BLaER1 (cell line): ENCODE data around the gene TSGA10IP.

Experiments
- H3K27ac ChIP-seq: shearing (Covaris generic); formaldehyde crosslinking; 2 replicates; pipeline ENCODE4 v1.8.1; 2022
- H3K27me3 ChIP-seq: shearing (Covaris generic); formaldehyde crosslinking; 2 replicates; pipeline ENCODE4 v1.8.1; 2022
- H3K36me3 ChIP-seq: shearing (Covaris generic); formaldehyde crosslinking; 2 replicates; pipeline ENCODE4 v1.8.1; 2022
- H3K4me1 ChIP-seq: shearing (Covaris generic); formaldehyde crosslinking; 2 replicates; pipeline ENCODE4 v1.8.1; 2022
- H3K4me2 ChIP-seq: shearing (Covaris generic); formaldehyde crosslinking; 2 replicates; pipeline ENCODE4 v1.8.1; 2022
- H3K4me3 ChIP-seq: shearing (Covaris generic); formaldehyde crosslinking; 2 replicates; pipeline ENCODE4 v1.8.1; 2022
- H3K9ac ChIP-seq: shearing (Covaris generic); formaldehyde crosslinking; 2 replicates; pipeline ENCODE4 v1.8.1; 2022
- H3K9me3 ChIP-seq: shearing (Covaris generic); formaldehyde crosslinking; 2 replicates; pipeline ENCODE4 v1.8.1; 2022
- H4K20me1 ChIP-seq: shearing (Covaris generic); formaldehyde crosslinking; 2 replicates; pipeline ENCODE4 v1.8.1; 2022
- Cebpa-rat ChIP-seq: shearing (Covaris generic); IDR thresholded peaks from 2 replicates; pipeline ENCODE4 v1.8.1; 2022

The TSGA10IP gene

DNA sequence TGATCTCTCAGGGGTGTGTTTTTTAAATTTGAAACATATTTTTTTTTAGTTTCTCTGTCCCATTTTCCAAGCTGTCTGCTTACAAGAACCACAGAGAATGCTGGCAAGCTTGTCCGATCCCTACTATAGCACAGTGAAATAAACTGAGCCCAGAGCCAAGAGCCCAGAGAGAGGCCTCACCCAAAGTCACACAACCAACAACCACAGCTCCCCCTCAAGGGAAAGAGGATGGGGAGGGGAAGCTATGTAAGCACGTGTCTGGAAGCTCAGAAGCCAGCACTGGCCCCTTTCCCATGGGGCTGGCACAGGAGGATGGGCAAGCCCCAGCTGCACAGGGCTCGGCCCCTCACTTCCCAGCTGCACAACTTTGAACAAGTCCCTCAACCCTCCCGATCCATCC is 13.0 kb downstream of the TSGA10IP start:
- Histone ChIP-seq H3K4me2 (peak overlapping the region; percentile 79), H3K27me3 (no peaks in the 10 kb centered on the region), H4K20me1 (peaks cover 13% of the 10 kb centered on the region), H3K9me3 (no peaks in the 10 kb centered on the region), H3K4me3 (no peak overlapping the region), H3K36me3 (0 out of 2 replicates have a peak, but pooled peaks cover 3% of the 10 kb centered on the region), H3K4me1 (peaks cover 59% of the 10 kb centered on the region), H3K27ac (peak overlapping the region; percentile 55), H3K9ac (no peak overlapping the region; the same call in 1 of the 2 replicates)
- TF ChIP-seq Cebpa-rat: no peak

DNA sequence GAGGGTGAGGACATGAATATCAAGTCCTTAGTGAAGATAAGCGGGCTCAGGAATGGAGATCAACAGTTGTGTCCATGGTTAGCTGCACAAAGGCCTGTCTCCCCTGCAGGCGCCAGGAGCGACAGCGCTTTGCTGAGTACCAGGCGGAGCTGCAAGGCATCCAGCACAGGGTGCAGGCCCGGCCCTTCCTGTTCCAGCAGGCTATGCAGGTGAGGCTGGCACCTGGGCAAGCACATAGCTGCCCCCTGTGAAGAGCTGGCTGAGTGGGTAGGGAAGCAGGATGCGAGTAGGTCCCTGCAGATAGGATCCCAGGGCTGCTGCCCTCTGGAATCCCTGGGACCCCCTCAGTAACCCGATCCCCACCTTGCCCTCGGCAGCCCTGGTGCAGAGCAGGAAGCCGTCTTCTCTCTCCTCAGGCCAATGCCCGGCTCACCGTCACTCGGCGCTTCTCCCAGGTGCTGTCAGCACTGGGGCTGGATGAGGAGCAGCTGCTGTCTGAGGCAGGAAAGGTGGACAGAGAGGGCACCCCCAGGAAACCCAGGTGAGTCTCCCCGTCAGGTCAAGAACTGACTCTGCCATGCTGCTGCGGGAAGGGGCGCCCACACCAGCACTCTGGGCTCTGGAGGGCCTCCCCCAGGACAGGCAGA is 13.6 kb downstream of the TSGA10IP start:
- no peaks in the 10 kb centered on the region for H3K9me3 ChIP-seq
- peak overlapping the region; percentile 79 for H3K4me2 ChIP-seq
- peaks cover 19% of the 10 kb centered on the region for H4K20me1 ChIP-seq
- TF ChIP-seq Cebpa-rat: no peak
- H3K4me3 ChIP-seq: no peak overlapping the region
- peaks cover 65% of the 10 kb centered on the region for H3K4me1 ChIP-seq
- H3K9ac ChIP-seq: no peak overlapping the region; the same call in 1 of the 2 replicates
- peak overlapping the region; percentile 55 for H3K27ac ChIP-seq
- peaks cover 9% of the 10 kb centered on the region for H3K36me3 ChIP-seq
- no peaks in the 10 kb centered on the region for H3K27me3 ChIP-seq

DNA sequence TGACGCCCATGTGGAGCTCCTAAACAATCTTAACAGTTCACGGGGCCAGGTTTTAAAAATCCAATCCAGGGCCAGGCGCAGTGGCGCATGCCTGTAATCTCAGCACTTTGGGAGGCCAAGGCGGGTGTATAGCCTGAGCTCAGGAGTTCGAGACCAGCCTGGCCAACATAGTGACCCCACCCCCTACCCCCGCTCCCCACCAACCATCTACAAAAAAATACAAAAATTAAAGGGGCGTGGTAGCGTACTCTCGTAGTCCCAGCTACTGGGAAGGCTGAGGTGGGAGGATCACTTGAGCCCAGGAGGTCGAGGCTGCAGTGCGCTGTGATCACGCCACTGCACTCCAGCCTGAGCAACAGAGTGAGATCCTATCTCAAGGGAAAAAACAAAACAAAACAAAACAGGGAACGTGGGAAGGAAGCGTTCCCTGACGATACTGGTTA is 15.6 kb downstream of the TSGA10IP start:
- Histone ChIP-seq H4K20me1 (peaks cover 31% of the 10 kb centered on the region), H3K4me1 (peaks cover 65% of the 10 kb centered on the region), H3K27ac (peak overlapping the region; percentile 98), H3K9ac (peak overlapping the region; percentile 98), H3K36me3 (peaks cover 28% of the 10 kb centered on the region), H3K4me3 (peak overlapping the region; percentile 99), H3K4me2 (peak overlapping the region; percentile 93), H3K9me3 (no peaks in the 10 kb centered on the region), H3K27me3 (no peaks in the 10 kb centered on the region)
- no peak for TF ChIP-seq Cebpa-rat

DNA sequence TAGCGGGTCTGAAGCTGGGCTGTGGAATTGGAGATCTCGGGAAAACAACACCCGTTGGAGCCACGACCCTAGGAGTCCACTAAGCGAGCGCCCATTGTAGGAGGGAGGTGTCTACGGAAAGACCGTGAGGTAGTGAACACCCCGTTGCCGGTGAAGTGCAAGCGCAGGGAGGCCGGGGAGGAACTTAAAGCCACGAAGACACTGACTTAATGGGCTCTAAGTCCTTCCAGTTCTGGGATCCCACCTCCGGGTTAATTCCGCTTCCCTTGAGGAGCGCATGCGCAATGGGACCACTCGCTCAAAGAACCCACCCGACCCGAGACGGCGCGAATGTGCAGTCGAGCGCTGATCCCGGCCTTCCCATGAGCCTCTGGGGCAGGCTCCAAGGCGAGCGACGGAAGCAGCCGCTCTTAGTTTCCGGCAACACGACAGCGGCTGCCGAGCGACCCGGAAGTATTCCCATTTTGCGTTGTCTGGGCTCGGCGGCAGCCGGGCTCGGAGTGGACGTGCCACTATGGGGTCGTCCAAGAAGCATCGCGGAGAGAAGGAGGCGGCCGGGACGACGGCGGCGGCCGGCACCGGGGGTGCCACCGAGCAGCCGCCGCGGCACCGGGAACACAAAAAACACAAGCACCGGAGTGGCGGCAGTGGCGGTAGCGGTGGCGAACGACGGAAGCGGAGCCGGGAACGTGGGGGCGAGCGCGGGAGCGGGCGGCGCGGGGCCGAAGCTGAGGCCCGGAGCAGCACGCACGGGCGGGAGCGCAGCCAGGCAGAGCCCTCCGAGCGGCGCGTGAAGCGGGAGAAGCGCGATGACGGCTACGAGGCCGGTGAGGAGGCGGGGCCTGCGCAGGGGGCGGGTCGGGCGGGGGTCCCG is 16.2 kb downstream of the TSGA10IP start, which contains the start of gene SART1:
Gene SART1, plus strand, starts transcription at position 468 of the 874 bp plus-strand sequence. Its CDS starts 47 bp downstream, at position 515.
- TF ChIP-seq Cebpa-rat: no peak
- Histone ChIP-seq H4K20me1 (peaks cover 31% of the 10 kb centered on the region), H3K4me2 (peak within 1 kb of the TSS; percentile 93), H3K4me3 (peak within 1 kb of the TSS; percentile 99), H3K27ac (peak within 1 kb of the TSS; percentile 98), H3K27me3 (no peaks in the 10 kb centered on the region), H3K36me3 (peaks cover 35% of the 10 kb centered on the region), H3K4me1 (peaks cover 63% of the 10 kb centered on the region), H3K9me3 (no peaks in the 10 kb centered on the region), H3K9ac (peak within 1 kb of the TSS; percentile 98)

DNA sequence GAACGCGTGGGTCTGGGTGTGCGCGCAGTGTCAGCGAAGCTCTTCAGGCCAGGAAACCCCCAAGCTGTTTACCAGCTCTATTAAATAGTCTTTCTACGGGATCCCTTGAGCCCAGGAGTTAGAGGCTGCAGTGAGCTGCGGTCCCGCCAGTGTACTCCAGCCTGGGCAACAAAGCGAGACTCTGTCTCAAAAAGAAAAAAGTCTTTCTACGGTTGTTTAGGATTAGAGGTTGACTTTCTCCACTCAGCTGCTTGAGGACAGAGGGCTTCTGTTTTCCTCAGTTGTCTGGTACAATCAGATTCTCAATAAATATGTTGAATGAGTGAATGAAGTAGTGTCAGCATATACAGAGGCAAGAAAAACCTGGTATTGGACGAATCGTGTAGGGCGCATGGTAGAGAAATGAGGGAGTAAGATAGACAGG is 16.9 kb downstream of the TSGA10IP start:
- Histone ChIP-seq H3K36me3 (peaks cover 41% of the 10 kb centered on the region), H4K20me1 (peaks cover 31% of the 10 kb centered on the region), H3K9me3 (no peaks in the 10 kb centered on the region), H3K4me3 (peak overlapping the region; percentile 99), H3K27me3 (no peaks in the 10 kb centered on the region), H3K4me1 (peaks cover 56% of the 10 kb centered on the region), H3K27ac (peak overlapping the region; percentile 98; the same call in 1 of the 2 replicates), H3K4me2 (peak overlapping the region; percentile 93), H3K9ac (peak overlapping the region; percentile 98)
- no peak for TF ChIP-seq Cebpa-rat

DNA sequence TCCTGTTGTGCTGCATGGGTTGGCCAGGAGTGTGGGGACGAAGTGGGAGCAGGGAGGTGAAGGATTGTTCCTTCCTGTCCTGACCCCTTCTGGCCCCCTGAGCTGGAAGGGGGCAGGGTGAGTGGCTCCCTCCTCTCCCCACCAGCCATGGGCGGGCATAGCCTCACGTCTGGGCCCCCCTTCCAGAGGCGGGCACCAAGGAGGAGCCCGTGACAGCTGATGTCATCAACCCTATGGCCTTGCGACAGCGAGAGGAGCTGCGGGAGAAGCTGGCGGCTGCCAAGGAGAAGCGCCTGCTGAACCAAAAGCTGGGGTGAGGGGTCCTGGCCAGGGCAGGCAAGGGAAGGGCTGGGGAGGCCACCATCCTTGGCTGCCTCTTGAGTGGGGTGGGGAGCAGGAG is 19.6 kb downstream of the TSGA10IP start:
- H3K4me1 ChIP-seq: peaks cover 28% of the 10 kb centered on the region
- H4K20me1 ChIP-seq: peaks cover 46% of the 10 kb centered on the region
- H3K27ac ChIP-seq: no peak overlapping the region
- TF ChIP-seq Cebpa-rat: no peak
- H3K9me3 ChIP-seq: no peaks in the 10 kb centered on the region
- H3K9ac ChIP-seq: no peak overlapping the region
- H3K4me3 ChIP-seq: no peak overlapping the region
- no peaks in the 10 kb centered on the region for H3K27me3 ChIP-seq
- no peak overlapping the region for H3K4me2 ChIP-seq
- H3K36me3 ChIP-seq: peaks cover 69% of the 10 kb centered on the region

DNA sequence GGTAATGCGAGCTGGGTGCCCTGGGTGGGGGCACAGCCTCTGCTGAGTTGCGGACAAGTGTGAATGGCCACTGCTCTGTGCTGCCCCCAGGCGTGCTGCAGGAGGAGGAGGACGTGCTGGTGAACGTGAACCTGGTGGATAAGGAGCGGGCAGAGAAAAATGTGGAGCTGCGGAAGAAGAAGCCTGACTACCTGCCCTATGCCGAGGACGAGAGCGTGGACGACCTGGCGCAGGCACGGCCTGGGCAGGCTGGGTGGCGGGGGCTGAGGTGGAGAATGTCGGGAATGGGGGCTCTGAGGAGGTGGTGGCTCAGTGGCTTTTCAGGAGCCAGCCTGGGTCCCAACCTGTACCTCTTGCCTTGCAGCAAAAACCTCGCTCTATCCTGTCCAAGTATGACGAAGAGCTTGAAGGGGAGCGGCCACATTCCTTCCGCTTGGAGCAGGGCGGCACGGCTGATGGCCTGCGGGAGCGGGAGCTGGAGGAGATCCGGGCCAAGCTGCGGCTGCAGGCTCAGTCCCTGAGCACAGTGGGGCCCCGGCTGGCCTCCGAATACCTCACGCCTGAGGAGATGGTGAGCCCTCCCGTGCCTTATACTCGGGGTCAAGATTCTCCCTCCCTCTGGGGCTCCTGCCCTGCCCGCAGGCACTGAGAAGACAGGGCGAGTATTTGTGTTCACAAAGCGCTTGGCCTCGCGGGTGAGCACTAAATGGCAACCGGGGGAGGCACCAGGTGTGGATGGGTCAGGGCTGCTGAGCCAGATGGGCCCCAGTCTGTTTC is 20.9 kb downstream of the TSGA10IP start:
- H3K4me2 ChIP-seq: no peak overlapping the region
- no peak overlapping the region for H3K4me3 ChIP-seq
- no peaks in the 10 kb centered on the region for H3K9me3 ChIP-seq
- H4K20me1 ChIP-seq: peaks cover 46% of the 10 kb centered on the region
- no peak for TF ChIP-seq Cebpa-rat
- peaks cover 75% of the 10 kb centered on the region for H3K36me3 ChIP-seq
- peaks cover 19% of the 10 kb centered on the region for H3K4me1 ChIP-seq
- H3K27ac ChIP-seq: no peak overlapping the region
- no peak overlapping the region for H3K9ac ChIP-seq
- H3K27me3 ChIP-seq: no peaks in the 10 kb centered on the region

DNA sequence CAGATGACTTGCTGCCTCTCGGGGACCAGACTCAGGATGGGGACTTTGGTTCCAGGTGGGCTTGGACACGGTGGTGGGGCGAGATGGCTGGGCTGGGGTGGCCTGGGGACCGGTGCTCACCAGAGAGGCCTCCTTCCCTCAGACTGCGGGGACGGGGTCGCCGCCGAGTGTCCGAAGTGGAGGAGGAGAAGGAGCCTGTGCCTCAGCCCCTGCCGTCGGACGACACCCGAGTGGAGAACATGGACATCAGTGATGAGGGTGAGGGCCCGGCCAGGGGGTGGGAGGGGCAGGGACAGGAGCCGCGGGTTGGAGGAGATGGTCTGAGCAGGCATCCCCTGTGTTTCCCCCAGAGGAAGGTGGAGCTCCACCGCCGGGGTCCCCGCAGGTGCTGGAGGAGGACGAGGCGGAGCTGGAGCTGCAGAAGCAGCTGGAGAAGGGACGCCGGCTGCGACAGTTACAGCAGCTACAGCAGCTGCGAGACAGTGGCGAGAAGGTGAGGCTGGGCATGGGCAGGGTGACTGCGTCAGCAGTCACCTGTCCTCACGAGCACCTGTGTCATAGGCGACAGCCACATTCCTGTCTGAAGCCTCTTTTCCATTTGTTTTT is 22.2 kb downstream of the TSGA10IP start:
- Histone ChIP-seq H3K4me3 (no peak overlapping the region), H3K27ac (no peak overlapping the region), H3K4me1 (peaks cover 15% of the 10 kb centered on the region), H3K9ac (no peak overlapping the region), H4K20me1 (peaks cover 42% of the 10 kb centered on the region), H3K4me2 (no peak overlapping the region), H3K27me3 (no peaks in the 10 kb centered on the region), H3K36me3 (peaks cover 85% of the 10 kb centered on the region), H3K9me3 (no peaks in the 10 kb centered on the region)
- no peak for TF ChIP-seq Cebpa-rat
